Left ventricle myocardium inferior (tissue), 1 donor: ENCODE results near the gene BACH2. TPM values are rescaled to one million over a fixed set of nuclear protein-coding genes. Genes with fewer than 3 reads are reported as not detected.
"Not testable (repeated sequence)": the region's sequence is repeated elsewhere in the genome, so short reads cannot be mapped to it uniquely, and the experiment has no call there.

Experiments used
- DNase-seq: peaks from one replicate; pipeline ENCODE4 v3.0.0-alpha.2; 2020
- H3K27ac ChIP-seq: fragments of 200-600 bp; replicated peaks from 2 replicates; pipeline ENCODE4 v1.8.0; 2021
- H3K27me3 ChIP-seq: fragments of 200-600 bp; 2 replicates; pipeline ENCODE4 v1.8.0; 2021; ENCODE audit warnings: low read depth
- H3K36me3 ChIP-seq: fragments of 200-600 bp; 2 replicates; pipeline ENCODE4 v1.8.0; 2021
- H3K4me1 ChIP-seq: fragments of 200-600 bp; 2 replicates; pipeline ENCODE4 v1.8.0; 2021
- H3K4me3 ChIP-seq: fragments of 200-600 bp; 2 replicates; pipeline ENCODE4 v1.8.0; 2021; ENCODE audit warnings: mild to moderate bottlenecking, moderate library complexity
- H3K9me3 ChIP-seq: fragments of 200-600 bp; replicated peaks from 2 replicates; pipeline ENCODE4 v1.8.0; 2021
- intact Hi-C: fragments of 100-400 bp; cut with micrococcal nuclease; formaldehyde crosslinking; loops from one replicate; pipeline ENCODE4 v1.11.0; 2022
- total RNA-seq: library from RNA; stranded (reverse); fragmentation: NEBNext Ultra II Directional; extraction: Animal tissue kit (Norgen Biotek cat#: 25700); gene quantifications from one replicate; pipeline ENCODE4 v1.2.1, GENCODE V29; 2021
- TF ChIP-seq, protein P1 (sequence below): fragments of 200-600 bp; IDR thresholded peaks from 2 replicates; pipeline ENCODE4 v1.8.0; 2021; ENCODE audit warnings: antibody characterized with exemption, mild to moderate bottlenecking, borderline replicate concordance
- donor health status: DM: no; HTN: yes; CAD: no; lungs with severe emphysema.

Gene BACH2
- total RNA-seq, 1 donor from 2014 or later, result 1.5 TPM

GRCh38 chr6:90118581-90118980 lies 178.1 kb downstream of the BACH2 start:
- Histone ChIP-seq H3K27ac (no peak overlapping the region), H3K4me3 (no peak overlapping the region), H3K27me3 (no peaks in the 10 kb centered on the region), H3K4me1 (peaks cover 4% of the 10 kb centered on the region), H3K36me3 (no peaks in the 10 kb centered on the region), H3K9me3 (peaks cover 17% of the 10 kb centered on the region)
- TF ChIP-seq, protein P1, sequence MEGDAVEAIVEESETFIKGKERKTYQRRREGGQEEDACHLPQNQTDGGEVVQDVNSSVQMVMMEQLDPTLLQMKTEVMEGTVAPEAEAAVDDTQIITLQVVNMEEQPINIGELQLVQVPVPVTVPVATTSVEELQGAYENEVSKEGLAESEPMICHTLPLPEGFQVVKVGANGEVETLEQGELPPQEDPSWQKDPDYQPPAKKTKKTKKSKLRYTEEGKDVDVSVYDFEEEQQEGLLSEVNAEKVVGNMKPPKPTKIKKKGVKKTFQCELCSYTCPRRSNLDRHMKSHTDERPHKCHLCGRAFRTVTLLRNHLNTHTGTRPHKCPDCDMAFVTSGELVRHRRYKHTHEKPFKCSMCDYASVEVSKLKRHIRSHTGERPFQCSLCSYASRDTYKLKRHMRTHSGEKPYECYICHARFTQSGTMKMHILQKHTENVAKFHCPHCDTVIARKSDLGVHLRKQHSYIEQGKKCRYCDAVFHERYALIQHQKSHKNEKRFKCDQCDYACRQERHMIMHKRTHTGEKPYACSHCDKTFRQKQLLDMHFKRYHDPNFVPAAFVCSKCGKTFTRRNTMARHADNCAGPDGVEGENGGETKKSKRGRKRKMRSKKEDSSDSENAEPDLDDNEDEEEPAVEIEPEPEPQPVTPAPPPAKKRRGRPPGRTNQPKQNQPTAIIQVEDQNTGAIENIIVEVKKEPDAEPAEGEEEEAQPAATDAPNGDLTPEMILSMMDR, result no peak
- intact Hi-C loops, result no loop called here
- no peak for DNase-seq

DNA sequence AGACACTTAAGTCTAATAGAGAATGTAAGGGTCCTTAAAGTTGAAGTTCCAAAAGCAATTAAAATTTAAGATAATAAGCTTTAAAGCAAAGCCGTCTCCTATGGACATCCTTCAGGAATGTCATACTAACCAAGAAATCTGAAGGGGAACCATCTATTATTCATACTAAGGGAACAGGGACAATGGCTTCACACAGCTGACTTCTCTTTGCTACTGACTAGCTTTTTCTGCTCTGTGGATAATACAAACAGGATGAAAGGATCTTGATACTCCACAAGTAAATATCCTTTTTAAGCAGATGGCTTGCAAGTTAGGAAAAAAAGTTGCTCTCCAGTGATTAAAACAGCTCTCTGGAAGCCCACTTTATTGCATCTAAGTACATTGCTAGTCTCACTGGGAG lies 178.6 kb downstream of the BACH2 start:
- Histone ChIP-seq H3K4me1 (peaks cover 4% of the 10 kb centered on the region), H3K4me3 (no peak overlapping the region), H3K27ac (no peak overlapping the region), H3K27me3 (no peaks in the 10 kb centered on the region), H3K36me3 (no peaks in the 10 kb centered on the region), H3K9me3 (peaks cover 22% of the 10 kb centered on the region)
- TF ChIP-seq, protein P1, result no peak
- intact Hi-C loops, result no loop called here
- DNase-seq, result no peak

DNA sequence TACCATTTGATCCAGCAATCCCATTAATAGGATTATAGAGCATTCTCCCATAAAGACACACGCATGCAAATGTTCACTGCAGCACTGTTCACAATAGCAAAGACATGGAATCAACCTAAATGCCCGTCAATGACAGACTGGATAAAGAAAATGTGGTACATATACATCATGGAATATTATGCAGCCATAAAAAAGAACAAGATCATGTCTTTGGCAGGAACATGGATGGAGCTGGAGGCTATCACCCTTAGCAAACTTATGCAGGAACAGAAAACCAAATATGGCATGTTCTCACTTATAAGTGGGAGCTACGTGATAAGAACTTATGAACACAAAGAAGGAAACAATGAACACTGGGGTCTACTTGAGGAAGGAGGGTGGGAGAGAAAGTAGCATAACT lies 180.5 kb downstream of the BACH2 start:
- H3K27me3 ChIP-seq, intact Hi-C loops, DNase-seq, H3K4me1 ChIP-seq, H3K36me3 ChIP-seq, H3K4me3 ChIP-seq, H3K27ac ChIP-seq: not testable (repeated sequence)
- H3K9me3 ChIP-seq, result peaks cover 28% of the 10 kb centered on the region

GRCh38 chr6:90113389-90113788 lies 183.3 kb downstream of the BACH2 start:
- Histone ChIP-seq H3K9me3 (peaks cover 28% of the 10 kb centered on the region), H3K27me3 (no peaks in the 10 kb centered on the region), H3K4me1 (no peaks in the 10 kb centered on the region), H3K4me3 (no peak overlapping the region), H3K36me3 (no peaks in the 10 kb centered on the region), H3K27ac (no peak overlapping the region)
- DNase-seq, result no peak
- intact Hi-C loops, result no loop called here
- TF ChIP-seq, protein P1, result no peak

DNA sequence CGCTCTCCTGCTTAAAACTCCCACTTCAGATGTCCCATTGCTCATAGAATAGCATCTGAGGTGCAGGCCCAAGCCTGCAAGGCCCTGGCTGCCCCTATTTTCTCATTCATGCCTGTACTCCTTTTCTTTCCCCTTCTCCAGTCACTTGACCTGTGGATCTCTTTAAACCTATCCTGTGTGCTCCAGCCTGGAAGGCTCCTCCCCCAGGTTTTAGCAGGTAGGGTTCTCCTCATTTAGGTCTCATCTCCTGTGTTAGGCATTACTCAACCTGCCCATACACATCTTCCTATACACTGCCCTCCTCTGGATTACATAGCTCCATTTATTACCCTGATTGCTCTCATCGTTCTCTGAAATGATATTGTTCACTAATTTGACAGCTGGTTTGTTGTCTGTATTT lies 185.3 kb downstream of the BACH2 start:
- H3K4me3 ChIP-seq, result no peak overlapping the region
- H3K4me1 ChIP-seq, result peaks cover 5% of the 10 kb centered on the region
- H3K27me3 ChIP-seq, result no peaks in the 10 kb centered on the region
- H3K36me3 ChIP-seq, result no peaks in the 10 kb centered on the region
- peaks cover 28% of the 10 kb centered on the region for H3K9me3 ChIP-seq
- intact Hi-C loops, result no loop called here
- no peak for DNase-seq
- H3K27ac ChIP-seq, result no peak overlapping the region
- TF ChIP-seq, protein P1, result no peak

DNA sequence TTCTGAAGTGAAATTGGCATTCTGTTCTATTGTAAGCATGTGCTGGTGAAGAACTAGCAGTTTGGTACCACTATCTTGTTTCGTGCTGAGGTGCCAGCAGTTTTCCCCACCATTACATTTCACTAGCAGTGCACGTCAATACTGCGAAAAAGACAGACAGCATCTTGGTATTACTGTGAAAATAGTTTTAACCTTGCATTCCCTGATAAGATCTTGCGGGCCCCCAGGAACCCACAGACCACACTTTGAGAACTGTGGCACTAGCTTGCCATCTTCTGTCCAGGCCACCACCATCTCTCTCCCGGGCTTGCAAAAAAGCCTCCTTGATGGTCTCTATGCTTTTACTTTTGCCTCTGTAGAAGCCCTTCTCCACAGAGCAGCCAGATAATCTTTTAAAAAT lies 185.7 kb downstream of the BACH2 start:
- no peaks in the 10 kb centered on the region for H3K27me3 ChIP-seq
- H3K4me1 ChIP-seq, result peaks cover 5% of the 10 kb centered on the region
- intact Hi-C loops, result no loop called here
- H3K36me3 ChIP-seq, result no peaks in the 10 kb centered on the region
- peaks cover 28% of the 10 kb centered on the region for H3K9me3 ChIP-seq
- no peak for DNase-seq
- no peak overlapping the region for H3K27ac ChIP-seq
- TF ChIP-seq, protein P1, result no peak
- no peak overlapping the region for H3K4me3 ChIP-seq
